SH-SY5Y (cell line): ENCODE data around the gene CTIF.

Source experiments
- GATA2 ChIP-seq: IDR thresholded peaks from 2 replicates; pipeline ENCODE4 v1.6.1; 2011; ENCODE audit warnings: mild to moderate bottlenecking, low read depth, low read length
- GATA3 ChIP-seq: IDR thresholded peaks from 2 replicates; pipeline ENCODE4 v1.6.1; 2011; ENCODE audit warnings: low read depth, mild to moderate bottlenecking, low read length, moderate library complexity

DNA sequence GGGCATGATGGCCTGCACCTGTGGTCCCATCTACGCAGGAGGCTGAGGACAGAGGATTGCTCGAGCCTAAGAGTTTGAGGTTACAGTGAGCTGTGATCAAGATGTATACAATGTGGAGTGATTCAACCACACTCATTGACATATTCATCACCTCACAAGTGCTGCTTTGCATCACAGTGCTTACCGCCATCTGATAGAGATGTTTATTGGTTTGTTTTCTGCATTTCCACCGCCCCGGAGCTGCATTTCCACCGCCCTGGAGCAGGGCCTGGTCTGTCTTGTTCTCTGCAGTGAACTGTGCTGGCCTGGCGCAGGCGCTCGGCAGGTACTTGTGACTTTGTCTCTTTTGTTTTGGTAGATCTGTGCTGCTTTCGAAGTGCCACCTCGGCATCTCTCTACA lies 315.9 kb downstream of the CTIF start:
- TF ChIP-seq GATA2 = no peak
- TF ChIP-seq GATA3 = no peak
